Activated naive CD4-positive, alpha-beta T cell treated with anti-CD3 and anti-CD28 coated beads, Interleukin-2, amount 50 U/mL, for 16 hours (primary cell): ENCODE measurements around the gene TRPC4AP.

Source experiments
- DNase-seq: peaks from one replicate; pipeline ENCODE4 v3.0.0-alpha.2; 2020

Gene TRPC4AP

GRCh38 chr20:35013421-35014411, 78.9 kb downstream of the TRPC4AP start:
- DNase-seq = no peak

GRCh38 chr20:35012227-35013069, 80.2 kb downstream of the TRPC4AP start:
- no peak for DNase-seq

GRCh38 chr20:35011589-35012226, 80.9 kb downstream of the TRPC4AP start:
- no peak for DNase-seq

- no peak for DNase-seq
Measured at GRCh38 chr20:35010405-35011192, 82.0 kb downstream of the TRPC4AP start.

- DNase-seq = no peak
Measured at GRCh38 chr20:35009665-35010328, 82.8 kb downstream of the TRPC4AP start.

GRCh38 chr20:35008411-35009342, 83.9 kb downstream of the TRPC4AP start:
- DNase-seq = no peak

GRCh38 chr20:35007891-35008290, 84.7 kb downstream of the TRPC4AP start:
- no peak for DNase-seq

GRCh38 chr20:35007413-35007812, 85.2 kb downstream of the TRPC4AP start:
- no peak for DNase-seq

GRCh38 chr20:35006531-35006971, 86.1 kb downstream of the TRPC4AP start:
- DNase-seq = no peak

GRCh38 chr20:35006009-35006408, 86.6 kb downstream of the TRPC4AP start:
- no peak for DNase-seq

- no peak for DNase-seq
Measured at GRCh38 chr20:35005463-35005961, 87.1 kb downstream of the TRPC4AP start.

- no peak for DNase-seq
Measured at GRCh38 chr20:35004749-35005462, 87.7 kb downstream of the TRPC4AP start.

- no peak for DNase-seq
Measured at GRCh38 chr20:35004051-35004725, 88.4 kb downstream of the TRPC4AP start.

- no peak for DNase-seq
Measured at GRCh38 chr20:35003211-35004031, 89.2 kb downstream of the TRPC4AP start.

GRCh38 chr20:35002426-35003210, 90.0 kb downstream of the TRPC4AP start:
- DNase-seq = no peak

GRCh38 chr20:35001596-35002362, 90.8 kb downstream of the TRPC4AP start:
- DNase-seq = no peak
